Gastroesophageal sphincter (tissue), 3 donors: ENCODE measurements around the gene EIF4A3.

Experiments used
- CTCF ChIP-seq, 4 experiments: fragments of 200-600 bp in 2 of 4; fragments of 450-650 bp in 2 of 4; sonication (generic) in 1 of 4; IDR thresholded peaks; one replicate each; pipeline ENCODE4 v1.5.1; 2017 to 2019; ENCODE audit warnings: antibody characterized with exemption in 4 of 4, mild to moderate bottlenecking in 2 of 4, moderate library complexity in 2 of 4
- POLR2A ChIP-seq, 2 donors: fragments of 450-650 bp; IDR thresholded peaks; one replicate each; pipeline ENCODE4 v1.6.1; 2017; ENCODE audit warnings: antibody characterized with exemption in 2 of 2, mild to moderate bottlenecking in 2 of 2, moderate library complexity in 1 of 2

- TF ChIP-seq POLR2A (IDR thresholded peaks at IDR 0.05) (no peak), CTCF (IDR thresholded peaks at IDR 0.05) (no peak)
Measured at GRCh38 chr17:80095844-80096475, 51.0 kb downstream of the EIF4A3 start.
